Thyroid gland (tissue), 4 donors: ENCODE results near the gene EXOC3L4. TPM values are rescaled to one million over a fixed set of nuclear protein-coding genes. Genes with fewer than 3 reads are reported as not detected.

Source experiments
- DNase-seq, 2 donors: peaks; one replicate each; pipeline ENCODE4 v3.0.0-alpha.2; 2019
- H3K27ac ChIP-seq, 3 donors: fragments of 200-600 bp; sonication (generic); 1 replicate in 2 of 3; 2 replicates in 1 of 3; pipeline ENCODE4 v1.5.1; 2016 to 2019; ENCODE audit warnings: mild to moderate bottlenecking in 1 of 3, moderate library complexity in 1 of 3
- H3K27me3 ChIP-seq: fragments of 200-600 bp; sonication (generic); one replicate; pipeline ENCODE4 v1.5.1; 2019
- H3K36me3 ChIP-seq, 2 donors: fragments of 200-600 bp; sonication (generic); one replicate each; pipeline ENCODE4 v1.5.1; 2016 to 2019
- H3K4me1 ChIP-seq, 2 donors: fragments of 200-600 bp; sonication (generic); one replicate each; pipeline ENCODE4 v1.5.1; 2017 to 2019
- H3K4me3 ChIP-seq, 3 donors: fragments of 200-600 bp; sonication (generic); replicated peaks in 1 of 3; 1 replicate in 2 of 3; 2 replicates in 1 of 3; pipeline ENCODE4 v1.5.1; 2016; ENCODE audit warnings: mild to moderate bottlenecking in 1 of 3
- H3K9me3 ChIP-seq: fragments of 200-600 bp; sonication (generic); one replicate; pipeline ENCODE4 v1.5.1; 2017
- POLR2A ChIP-seq, 2 donors: fragments of 450-650 bp; IDR thresholded peaks; one replicate each; pipeline ENCODE4 v1.6.1; 2017; ENCODE audit warnings: antibody characterized with exemption in 2 of 2, mild to moderate bottlenecking in 2 of 2, moderate library complexity in 1 of 2
- WGBS, 2 donors: methylation state at CpG; one replicate each; pipeline ENCODE4 v1.1.5; 2017; 5-methylcytosine and 5-hydroxymethylcytosine counted together
- intact Hi-C: fragments of 100-400 bp; cut with DNase I; formaldehyde crosslinking; loops from one replicate; pipeline ENCODE4 v1.15.1; 2023
- total RNA-seq, 4 donors: library from RNA; depleted of rRNA; stranded (reverse); fragments of >200 nt; gene quantifications; one replicate each; pipeline ENCODE4 v1.2.3, GENCODE V29; 2016
- TF ChIP-seq, protein P1 (sequence below), 6 experiments: fragments of 200-600 bp in 3 of 6; fragments of 450-650 bp in 3 of 6; sonication (generic) in 3 of 6; IDR thresholded peaks; one replicate each; pipeline ENCODE4 v1.5.1; 2016 to 2019; ENCODE audit warnings: antibody characterized with exemption in 6 of 6, mild to moderate bottlenecking in 2 of 6, inconsistent platforms in 1 of 6, moderate library complexity in 1 of 6

Gene EXOC3L4
- total RNA-seq, 4 donors from 2014 or later, result 0.44 to 0.78 TPM; not detected in 2

DNA sequence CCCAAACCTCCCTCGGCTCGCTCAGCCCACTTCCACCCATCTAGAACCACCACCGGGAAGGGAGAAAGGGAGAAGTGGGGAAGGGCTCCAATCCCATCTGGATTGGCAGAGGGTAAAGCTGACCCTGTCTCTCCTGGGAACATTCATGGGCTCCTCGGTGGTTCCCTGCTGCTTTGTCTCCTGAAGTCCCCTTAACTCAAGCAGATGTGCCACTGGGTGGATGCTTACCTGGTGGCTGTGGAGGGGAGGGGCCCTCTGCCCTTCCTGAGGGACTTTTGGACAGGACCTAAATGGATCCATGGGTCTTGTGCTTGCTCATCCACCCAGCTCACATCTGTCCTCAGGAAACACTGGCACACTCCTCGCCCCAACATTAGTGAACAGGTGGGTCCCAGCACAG lies 35.0 kb upstream of the EXOC3L4 start:
- no peaks in the 10 kb centered on the region for H3K9me3 ChIP-seq
- DNase-seq, result no peak
- TF ChIP-seq, protein P1, sequence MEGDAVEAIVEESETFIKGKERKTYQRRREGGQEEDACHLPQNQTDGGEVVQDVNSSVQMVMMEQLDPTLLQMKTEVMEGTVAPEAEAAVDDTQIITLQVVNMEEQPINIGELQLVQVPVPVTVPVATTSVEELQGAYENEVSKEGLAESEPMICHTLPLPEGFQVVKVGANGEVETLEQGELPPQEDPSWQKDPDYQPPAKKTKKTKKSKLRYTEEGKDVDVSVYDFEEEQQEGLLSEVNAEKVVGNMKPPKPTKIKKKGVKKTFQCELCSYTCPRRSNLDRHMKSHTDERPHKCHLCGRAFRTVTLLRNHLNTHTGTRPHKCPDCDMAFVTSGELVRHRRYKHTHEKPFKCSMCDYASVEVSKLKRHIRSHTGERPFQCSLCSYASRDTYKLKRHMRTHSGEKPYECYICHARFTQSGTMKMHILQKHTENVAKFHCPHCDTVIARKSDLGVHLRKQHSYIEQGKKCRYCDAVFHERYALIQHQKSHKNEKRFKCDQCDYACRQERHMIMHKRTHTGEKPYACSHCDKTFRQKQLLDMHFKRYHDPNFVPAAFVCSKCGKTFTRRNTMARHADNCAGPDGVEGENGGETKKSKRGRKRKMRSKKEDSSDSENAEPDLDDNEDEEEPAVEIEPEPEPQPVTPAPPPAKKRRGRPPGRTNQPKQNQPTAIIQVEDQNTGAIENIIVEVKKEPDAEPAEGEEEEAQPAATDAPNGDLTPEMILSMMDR (IDR thresholded peaks at IDR 0.05), result no peak
- TF ChIP-seq POLR2A (IDR thresholded peaks at IDR 0.05), result no peak
- H3K27ac ChIP-seq, result no peak overlapping the region
- H3K4me1 ChIP-seq, result peaks cover 28 to 32% of the 10 kb centered on the region in 2 donors
- no peak overlapping the region for H3K4me3 ChIP-seq
- no peaks in the 10 kb centered on the region for H3K27me3 ChIP-seq
- H3K36me3 ChIP-seq, result no peaks in the 10 kb centered on the region
- intact Hi-C loops, result no loop called here
- 85 to 88% methylated on average over 5 of the region's 5 CpGs for WGBS, 2 donors

DNA sequence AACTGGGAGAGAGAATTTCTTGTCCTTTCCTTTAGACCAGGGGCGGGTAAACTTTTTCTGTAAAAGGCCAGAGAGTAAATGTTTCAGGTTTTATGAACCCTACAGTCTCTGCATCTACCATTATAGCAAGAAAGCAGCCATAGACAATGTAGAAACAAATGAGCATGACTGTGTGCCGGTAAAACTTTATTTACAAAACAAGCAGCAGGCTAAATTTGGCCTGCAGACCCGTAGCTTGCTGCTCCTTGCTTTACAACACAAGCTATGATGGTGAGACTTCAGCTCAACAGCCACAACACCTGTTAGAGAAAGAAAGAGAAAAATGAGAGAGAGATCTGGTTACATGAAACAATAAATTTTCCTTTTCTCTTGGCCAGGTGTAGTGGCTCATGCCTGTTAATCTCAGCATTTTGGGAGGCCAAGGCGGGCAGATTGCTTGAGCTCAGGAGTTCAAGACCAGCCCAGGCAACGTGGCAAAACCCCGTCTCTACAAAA lies 33.0 kb upstream of the EXOC3L4 start:
- 87 to 89% methylated on average over 6 of the region's 6 CpGs for WGBS, 2 donors
- Histone ChIP-seq H3K27ac (no peak overlapping the region), H3K27me3 (no peaks in the 10 kb centered on the region), H3K4me1 (peaks cover 28 to 33% of the 10 kb centered on the region in 2 donors), H3K36me3 (no peaks in the 10 kb centered on the region), H3K4me3 (no peak overlapping the region), H3K9me3 (no peaks in the 10 kb centered on the region)
- no peak for TF ChIP-seq POLR2A (IDR thresholded peaks at IDR 0.05)
- TF ChIP-seq, protein P1 (IDR thresholded peaks at IDR 0.05), result no peak
- intact Hi-C loops, result no loop called here
- DNase-seq, result no peak

DNA sequence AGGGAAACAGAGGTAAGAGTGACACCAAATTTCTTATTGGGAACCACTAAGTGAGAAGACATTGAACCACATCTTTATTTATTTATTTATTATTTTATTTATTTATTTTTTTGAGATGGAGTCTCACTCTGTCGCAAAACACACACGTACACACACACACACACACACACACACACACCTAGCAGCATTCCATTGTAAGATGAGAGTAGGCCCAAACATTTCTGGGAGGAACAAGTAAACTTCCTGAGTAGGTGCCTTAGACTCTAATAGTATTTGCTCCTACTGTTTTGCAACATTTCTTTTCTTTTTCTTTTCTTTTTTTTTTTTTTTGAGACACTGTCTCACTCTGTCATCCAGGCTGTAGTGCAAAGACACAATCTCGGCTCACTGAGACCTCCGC lies 30.1 kb upstream of the EXOC3L4 start:
- Histone ChIP-seq H3K4me1 (peaks cover 23 to 39% of the 10 kb centered on the region in 2 donors), H3K9me3 (no peaks in the 10 kb centered on the region), H3K27me3 (no peaks in the 10 kb centered on the region), H3K4me3 (no peak overlapping the region), H3K36me3 (no peaks in the 10 kb centered on the region), H3K27ac (peak overlapping the region in 1 of 3 donors; percentile 17)
- 89 to 92% methylated on average over 4 of the region's 4 CpGs for WGBS, 2 donors
- TF ChIP-seq, protein P1 (IDR thresholded peaks at IDR 0.05), result no peak
- TF ChIP-seq POLR2A (IDR thresholded peaks at IDR 0.05), result no peak
- intact Hi-C loops, result no loop called here
- no peak for DNase-seq

DNA sequence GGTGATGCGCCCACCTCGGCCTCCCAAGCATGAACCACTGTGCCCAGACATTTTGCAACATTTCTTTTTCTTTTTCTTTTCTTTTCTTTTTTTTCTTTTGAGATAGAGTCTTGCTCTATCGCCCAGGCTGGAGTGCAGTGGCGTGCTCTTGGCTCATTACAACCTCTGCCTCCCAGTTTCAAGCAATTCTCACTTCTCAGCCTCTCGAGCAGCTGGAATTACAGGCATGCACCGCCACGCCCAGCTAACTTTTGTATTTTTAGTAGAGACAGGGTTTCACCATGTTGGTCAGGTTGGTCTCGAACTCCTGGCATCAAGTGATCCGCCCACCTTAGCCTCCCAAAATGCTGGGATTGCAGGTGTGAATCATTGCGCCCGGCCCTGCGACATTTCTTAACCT lies 29.5 kb upstream of the EXOC3L4 start:
- peak; percentile 61 to 68 for DNase-seq
- 66 to 77% methylated on average over 12 of the region's 12 CpGs for WGBS, 2 donors
- intact Hi-C loops, result no loop called here

DNA sequence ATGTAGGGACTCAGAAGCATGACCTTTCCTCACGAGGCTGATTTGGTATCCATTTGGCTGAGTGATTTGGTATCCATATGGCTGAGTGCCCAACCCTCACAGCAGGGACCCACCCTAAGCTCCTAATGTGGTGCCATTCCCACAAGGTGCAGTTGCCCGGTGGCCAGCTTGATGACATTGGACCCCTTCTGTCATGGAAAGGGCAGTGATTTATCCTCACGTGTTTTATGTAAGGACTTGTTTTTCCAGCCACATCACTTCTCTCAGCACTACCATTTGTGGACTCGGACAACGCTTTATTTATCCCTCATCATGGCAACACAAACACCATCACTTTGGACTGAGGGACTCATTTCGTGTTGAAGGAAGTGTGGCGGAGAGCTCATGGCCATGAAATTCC lies 28.7 kb upstream of the EXOC3L4 start:
- Histone ChIP-seq H3K9me3 (no peaks in the 10 kb centered on the region), H3K27ac (no peak overlapping the region), H3K4me1 (peaks cover 22 to 39% of the 10 kb centered on the region in 2 donors), H3K36me3 (no peaks in the 10 kb centered on the region), H3K27me3 (no peaks in the 10 kb centered on the region), H3K4me3 (no peak overlapping the region)
- WGBS, 2 donors, result 86 to 93% methylated on average over 6 to 7 of the region's 7 CpGs
- intact Hi-C loops, result no loop called here
- no peak for DNase-seq
- no peak for TF ChIP-seq POLR2A (IDR thresholded peaks at IDR 0.05)
- TF ChIP-seq, protein P1 (IDR thresholded peaks at IDR 0.05), result no peak

More for the DNA sequence above, 29.5 kb upstream of the EXOC3L4 start:
- Histone ChIP-seq H3K36me3 (no peaks in the 10 kb centered on the region), H3K4me3 (no peak overlapping the region), H3K27me3 (no peaks in the 10 kb centered on the region), H3K9me3 (no peaks in the 10 kb centered on the region), H3K27ac (peak overlapping the region in 1 of 3 donors; percentile 17), H3K4me1 (peaks cover 22 to 39% of the 10 kb centered on the region in 2 donors)
- TF ChIP-seq, protein P1 (IDR thresholded peaks at IDR 0.05), result no peak
- no peak for TF ChIP-seq POLR2A (IDR thresholded peaks at IDR 0.05)
